ENCODE results near the gene TSSK2.

Gene TSSK2

DNA sequence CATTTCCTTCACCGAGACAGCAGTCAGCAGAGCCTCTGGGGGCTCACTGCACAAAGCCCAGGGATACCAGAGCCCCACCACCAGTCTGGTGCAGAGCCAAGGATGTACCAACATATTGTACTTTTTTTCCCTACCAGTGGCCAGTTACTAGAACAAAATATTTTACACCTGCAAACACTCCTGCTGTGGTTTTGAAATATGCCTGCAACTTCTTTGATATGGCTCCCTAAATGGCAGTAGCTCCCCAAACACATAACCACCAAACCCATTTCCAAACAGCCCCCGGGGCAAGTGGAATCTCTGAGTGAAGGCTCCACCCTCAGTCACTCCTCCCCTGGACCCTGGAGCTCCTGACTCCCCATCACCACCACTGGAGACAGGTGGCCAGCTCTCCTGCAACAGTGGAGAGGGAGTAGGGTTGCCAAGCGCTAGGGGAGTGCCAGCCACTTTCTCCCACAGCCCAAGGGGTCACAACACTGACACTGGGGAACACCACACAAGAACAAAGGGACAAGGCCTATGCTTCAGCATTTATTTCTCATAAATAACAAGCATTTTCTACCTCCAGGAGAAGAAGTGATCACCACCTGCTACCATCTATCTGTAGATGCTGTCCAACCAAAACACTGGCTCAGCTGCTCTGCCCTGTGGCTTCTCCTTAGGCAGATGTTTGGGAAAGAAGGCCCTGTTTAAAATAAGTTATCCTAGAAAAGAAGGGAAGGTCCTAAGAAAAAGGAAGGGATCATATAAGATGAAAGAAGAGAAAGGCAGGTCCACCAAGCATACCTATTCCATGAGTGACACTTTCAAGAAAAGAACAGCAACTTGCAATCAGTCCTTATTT, 24.0 kb upstream of the TSSK2 start:
- DNase-seq, result no peak

DNA sequence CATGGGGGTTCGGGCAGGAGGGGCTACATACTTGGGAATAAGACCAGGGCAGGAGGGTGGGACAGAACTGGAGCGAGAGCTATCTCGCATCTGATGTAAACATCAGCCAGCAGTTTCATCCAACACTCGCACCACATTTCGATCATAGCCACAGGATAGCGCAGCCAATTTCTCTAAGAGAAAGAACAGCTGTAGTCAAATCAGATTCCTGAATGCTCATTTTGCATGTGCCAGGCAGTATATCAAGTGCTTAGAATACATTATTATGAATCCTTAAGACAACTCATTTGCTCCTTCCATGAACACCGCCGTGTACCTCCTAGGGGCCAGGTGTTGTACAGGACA, 23.4 kb upstream of the TSSK2 start:
- DNase-seq, result no peak

DNA sequence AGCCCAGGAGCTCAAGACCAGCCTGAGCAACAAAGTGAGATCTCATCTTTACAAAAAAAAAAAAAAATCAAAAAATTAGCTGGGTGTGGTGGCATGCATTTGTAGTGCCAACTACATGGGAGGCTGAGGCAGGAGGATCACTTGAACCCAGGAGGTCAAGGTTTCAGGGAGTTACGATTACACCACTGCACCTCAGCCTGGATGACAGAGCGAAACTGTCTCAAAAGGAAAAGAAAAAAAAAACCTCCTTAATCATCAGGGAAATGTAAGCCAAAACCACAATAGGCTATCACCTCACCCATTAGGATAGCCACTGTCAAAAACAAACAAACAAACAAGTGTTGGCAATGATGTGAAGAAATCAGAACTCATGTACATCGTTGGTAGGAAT, 22.3 kb upstream of the TSSK2 start:
- no peak for DNase-seq

DNA sequence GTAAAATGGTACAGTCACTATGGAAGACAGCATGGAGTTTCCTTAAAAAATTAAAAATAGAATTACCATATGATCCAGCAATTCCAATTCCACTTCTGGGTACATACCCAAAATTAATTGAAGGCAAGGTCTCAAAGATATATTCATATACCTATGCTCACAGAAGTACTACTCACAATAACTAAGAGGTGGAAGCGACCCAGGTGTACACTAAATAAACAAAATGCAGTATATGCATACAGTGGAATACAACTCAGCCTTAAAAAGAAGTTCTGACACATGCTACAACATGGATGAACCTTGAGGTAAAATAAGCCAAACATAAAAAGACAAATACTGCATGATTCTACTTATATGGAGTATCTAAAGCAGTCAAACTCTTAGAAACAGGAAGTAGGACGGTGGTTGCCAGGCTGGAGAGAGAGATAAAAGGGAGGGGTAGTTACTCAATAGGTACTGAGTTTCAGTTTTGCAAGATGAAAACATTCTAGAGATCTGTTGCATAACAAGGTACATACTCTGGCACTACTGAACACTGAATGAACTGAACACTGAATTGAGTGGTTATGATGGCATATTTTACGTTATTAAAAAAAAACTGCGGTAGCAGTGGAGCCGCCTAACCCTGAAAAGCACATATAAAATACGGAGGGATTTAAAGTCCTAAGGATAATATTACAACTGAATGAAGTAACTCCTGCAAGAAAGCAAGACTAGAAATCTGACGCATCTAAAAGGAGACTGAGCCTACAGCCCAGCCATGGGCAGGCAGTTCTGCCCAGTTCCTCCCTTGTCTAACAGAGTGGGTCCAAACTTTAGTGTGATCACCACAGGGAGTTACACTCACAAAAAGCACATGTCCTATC, 21.7 kb upstream of the TSSK2 start:
- DNase-seq, result no peak

DNA sequence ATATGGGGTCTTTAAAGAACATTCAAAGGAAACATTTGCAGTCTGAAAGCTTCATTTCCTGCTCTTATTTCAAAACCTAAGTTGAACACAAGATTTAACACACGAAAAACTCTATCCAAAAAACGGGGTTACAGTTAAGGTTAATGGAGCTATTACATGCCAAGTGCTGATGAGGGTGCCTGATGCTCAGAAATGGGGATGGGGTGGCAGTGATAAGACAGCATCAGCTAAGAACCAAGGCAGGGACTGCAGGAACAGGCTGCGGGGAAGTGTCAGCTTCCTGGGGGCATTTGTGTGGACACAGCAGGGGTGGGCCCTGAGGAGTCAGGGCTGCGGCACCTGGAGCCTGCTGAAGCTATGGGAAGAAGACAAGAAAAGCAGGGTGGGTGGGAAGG, 21.0 kb upstream of the TSSK2 start:
- no peak for DNase-seq

DNA sequence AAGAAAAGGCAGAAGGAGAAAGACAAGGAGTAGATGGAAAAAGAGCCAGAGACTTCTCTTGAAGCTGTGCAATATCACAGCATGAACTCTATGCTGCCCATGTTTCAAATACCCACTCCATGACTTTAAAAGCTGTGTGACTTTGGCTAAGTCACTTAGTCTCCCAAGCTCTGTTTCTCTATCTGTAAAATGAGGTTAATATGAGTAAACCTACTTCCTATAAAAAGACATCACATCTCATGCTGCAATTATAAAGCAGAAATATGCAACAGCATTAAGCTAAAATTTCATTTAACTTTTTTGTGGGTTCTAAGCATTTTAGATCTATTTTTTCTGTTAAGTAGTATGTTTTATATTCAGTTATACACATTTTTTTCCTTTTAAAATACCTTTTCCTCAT, 20.5 kb upstream of the TSSK2 start:
- DNase-seq, result no peak

DNA sequence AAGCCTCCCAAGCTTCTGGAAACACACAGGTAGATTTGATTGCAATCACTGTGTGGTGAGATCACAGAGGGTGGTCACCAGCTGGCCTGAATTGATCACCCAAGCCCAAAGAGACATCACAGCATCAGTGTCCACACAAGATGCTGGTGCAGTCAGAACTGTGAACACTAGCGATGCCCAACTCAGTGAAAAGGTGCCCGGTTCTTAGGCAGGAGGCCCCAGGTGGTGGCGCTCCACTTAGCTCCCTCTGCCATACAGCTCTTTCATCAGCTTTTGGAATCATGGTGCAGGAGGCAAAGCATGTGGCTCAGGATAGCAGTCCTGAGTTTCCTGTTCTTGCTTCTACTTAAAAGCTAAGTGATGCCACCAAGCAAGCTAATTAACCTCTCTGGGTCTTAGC, 20.0 kb upstream of the TSSK2 start:
- peak in 1 of 2 experiments; percentile 35 for DNase-seq

DNA sequence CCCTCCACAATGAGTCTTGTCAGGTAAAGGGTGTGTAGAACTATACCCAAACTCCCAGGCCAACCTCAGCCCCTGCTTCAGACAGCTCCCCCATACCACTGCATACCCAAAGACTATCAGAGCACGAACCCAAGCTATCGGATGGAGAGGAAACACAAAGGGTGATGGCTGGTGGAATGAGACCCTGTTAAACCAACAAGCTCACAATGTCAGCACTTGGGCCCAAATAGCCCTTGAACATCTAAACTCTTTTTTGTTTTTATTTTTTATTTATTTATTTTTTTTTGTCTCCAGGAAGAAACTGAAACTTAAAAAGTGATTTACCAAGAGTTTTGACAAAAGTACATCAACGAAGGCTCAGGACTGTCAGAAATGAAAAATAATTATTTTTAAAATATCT, 19.5 kb upstream of the TSSK2 start:
- DNase-seq, result no peak

DNA sequence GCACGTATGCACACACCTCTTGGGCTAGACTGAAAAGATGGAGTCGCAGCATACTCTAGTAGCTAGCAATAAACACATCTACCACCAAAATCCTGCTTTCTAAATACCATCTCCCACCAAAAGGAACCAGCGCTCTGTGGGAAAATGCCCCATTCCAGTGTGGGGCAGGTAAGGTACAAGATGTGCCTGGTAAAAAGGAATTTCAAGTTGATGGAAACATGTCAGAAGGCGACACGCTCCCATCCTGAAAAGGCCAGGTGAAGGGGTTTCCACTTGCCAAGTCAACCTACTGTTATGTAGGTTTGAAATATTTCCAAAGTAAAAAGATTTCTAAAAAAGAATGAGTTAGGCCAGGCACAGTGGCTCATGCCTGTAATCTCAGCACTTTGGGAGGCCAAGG, 17.7 kb upstream of the TSSK2 start:
- DNase-seq, result no peak

DNA sequence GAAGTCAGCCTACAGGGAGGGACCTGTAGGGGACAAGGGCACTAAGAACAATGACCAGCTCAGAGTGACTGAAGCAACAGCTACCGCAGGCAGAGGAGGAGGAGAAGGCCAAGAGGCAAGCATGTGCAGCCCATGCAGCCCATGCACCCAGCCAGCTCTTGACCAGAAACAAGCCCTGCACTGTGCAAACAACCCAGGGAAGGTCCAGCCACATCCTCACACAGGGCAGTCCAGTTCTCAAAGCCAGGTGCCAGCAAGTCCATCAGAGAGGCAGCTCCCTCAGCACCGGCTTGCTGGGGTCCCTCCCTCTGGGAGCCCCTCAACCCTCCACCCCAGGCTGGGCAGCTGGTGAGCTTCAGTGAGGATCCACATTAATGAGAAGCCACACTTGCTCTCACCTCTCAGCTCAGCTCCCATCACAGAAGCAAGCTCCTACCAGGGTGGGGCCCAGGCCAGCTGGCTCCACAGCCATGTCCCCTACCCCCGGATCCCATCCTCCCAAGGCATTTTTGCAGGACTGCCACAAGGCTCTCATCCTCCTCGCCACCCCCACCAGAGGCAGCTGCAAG, 16.0 kb upstream of the TSSK2 start:
- no peak for DNase-seq

DNA sequence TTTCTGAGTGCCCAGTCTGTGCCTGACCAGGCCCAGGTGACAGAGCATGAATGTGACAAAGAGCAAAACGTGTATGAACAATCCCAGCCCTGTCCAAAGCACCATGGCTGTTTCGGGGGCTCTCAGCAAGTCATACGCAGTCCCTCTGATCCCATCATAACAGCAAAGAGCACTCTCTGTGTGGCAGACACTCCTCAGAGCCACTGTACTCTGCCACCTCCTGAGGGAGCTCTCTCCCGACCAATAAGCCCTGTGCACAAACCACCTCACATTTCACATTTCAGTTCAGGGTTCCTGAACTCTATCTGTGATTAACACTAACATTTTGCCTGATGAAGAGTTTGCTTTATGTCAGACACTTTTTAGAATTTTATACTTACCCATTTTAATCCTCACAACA, 15.5 kb upstream of the TSSK2 start:
- peak in 1 of 2 experiments; percentile 36 for DNase-seq

DNA sequence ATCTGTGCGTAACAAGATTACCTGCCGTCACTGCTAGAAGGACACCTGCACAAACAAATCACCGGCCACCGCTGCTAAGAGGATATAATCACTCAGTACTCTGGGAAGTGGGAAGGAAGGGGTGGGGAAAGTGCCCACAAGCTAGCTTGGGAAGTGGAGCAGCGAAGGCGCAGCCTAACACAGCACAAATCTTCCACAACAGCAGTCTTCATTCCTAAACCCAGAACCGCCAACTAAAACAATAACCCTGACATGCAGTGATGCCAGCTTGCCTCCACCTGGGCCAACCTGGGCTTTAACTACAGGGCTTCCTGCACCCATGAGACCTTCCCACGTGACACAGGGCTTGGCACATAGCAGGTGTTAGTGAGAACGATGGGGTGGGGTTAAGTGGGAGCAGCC, 14.0 kb upstream of the TSSK2 start:
- no peak for DNase-seq

DNA sequence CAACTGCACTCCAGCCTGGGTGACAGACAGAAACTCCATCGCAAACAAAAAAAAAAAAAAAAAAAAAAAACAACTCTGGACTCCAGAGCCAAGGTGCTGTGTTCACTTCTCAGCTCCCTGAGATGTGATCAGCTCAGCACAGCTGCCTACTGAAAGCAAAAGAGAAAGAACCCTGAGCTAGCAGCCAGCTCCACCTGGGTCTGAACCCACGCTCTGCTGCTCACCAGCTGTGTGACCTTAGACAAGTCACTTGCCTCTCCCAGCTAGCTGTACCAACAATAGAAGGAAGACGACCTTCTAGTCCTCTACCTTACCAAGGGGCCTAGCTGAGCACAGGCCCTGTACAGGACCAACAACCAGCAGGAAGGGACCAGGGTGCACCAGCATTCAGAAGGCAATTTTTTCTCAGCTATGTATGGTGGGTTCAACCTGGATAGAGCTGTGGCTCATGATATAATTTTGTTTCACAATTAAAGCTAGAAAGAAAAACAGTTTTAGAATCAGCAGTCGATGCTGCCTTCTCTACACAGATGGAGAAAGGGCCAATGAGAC, 12.7 kb upstream of the TSSK2 start:
- no peak for DNase-seq

DNA sequence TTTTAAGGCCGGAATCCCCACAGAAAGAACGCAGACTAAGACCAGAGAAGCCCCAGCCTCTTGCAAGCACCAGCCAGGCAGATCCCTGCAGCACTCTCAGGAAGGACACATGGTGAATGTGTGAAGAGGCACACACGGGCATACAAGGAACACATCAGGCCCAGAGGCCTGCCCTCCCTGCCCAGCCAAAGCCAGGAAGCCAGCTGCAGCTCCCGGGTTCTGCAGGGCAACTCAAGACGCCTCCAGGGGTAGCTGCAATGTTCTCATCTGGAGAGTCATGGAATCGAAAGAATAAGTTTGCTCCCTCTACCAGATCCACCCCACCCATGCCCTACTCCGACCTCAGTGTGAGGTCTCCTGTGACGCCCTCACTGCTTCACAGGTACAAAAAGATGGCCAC, 11.2 kb upstream of the TSSK2 start:
- DNase-seq, result no peak

DNA sequence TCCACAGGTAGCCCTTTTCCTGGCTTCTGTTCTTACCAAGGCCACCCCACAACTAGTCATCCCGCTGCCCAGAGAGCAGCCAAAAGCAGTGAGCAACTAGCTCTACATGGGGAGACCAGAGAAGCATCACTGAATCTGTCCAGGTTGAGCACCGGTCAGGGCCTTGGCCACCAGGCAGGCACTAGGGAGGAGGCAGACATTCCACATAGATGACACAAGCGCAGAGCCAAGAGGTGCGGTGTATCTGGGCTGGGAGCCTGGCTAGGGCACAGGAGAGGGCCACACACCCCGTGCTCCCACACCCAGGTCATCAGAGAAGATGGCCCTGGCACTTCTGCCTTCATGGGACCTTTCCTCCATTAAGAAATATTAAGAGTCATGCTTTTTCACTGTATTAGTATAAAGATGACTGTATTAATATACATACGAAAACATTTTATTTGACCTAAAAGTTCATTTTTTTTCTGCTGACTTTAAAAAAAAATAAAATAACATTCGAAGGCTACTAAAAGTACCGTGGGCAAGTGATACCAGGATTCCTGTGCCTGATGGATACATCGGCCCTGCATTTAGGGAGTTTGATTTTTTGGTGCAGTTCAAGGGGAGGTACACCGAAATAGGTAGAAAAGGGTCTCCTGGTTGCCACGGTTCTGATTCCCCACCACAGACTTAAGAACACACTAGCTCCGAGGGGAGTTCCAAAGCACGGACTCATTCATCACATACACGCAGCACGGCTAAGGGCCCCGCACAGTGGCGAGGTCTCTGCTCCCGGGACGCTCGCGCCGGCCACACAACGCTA, 10.1 kb upstream of the TSSK2 start:
- DNase-seq, result no peak

DNA sequence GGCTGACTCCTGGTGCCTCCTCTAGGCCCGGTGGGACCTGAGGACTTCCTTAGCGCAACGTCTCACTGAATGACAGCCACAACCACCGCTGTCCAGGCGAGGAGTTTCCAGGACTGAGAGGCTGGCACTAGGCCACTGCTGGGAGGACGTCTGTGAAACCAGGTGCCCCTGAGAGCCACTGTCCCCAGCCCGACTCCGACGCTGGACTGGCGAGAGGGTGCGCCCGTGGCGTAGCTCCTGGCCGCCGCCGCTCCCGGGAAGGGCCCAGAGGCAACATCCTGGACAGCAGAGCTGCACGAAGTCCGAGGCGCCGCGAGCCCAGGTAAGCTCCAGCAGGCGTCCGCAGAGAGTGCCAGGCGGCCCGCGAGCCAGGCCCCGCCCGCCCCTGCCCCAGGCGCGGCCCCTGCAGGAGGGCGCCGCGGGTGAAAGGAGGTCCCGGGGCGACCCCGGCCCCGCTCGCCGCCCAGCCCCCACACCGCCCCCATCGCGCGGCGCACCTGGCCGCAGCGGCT, 9.4 kb upstream of the TSSK2 start:
- DNase-seq, result peak in 1 of 2 experiments; percentile 47

DNA sequence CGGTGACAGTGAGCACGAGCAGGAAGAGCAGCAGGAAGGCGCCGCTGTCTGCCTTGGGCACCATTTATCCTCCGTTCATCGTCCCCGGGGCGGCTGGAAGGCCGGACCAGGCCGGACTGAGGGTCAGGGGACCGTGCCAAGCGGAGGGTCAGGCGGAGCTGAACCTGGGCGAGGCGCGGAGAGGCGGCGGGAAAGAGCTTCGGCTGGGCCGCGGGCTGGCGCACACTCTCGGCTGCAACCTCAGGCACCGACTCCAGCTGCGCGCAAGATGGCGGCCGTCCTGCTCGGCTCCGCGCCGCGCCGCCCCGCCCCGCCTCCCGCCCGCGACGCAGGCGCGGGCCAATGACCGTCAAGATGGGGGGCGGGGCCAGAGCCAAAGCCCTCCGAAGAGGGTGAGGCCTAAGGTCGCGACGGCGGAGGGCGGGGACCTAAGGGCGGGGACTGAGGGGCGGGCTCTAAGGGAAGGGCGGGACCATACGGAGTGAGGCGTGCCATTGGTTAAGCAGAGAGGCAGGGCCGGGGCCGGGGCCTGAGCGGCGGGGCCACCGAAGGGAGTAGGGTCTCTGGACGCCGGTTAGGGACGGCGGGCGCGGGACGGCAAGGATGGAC, 8.9 kb upstream of the TSSK2 start, which contains the start of gene DGCR2:
Gene DGCR2 (minus strand): TSS at position 270 of the 609 bp plus-strand sequence. CDS start 206 bp downstream, at position 64.
- DNase-seq, result peak; percentile 96 to 98

DNA sequence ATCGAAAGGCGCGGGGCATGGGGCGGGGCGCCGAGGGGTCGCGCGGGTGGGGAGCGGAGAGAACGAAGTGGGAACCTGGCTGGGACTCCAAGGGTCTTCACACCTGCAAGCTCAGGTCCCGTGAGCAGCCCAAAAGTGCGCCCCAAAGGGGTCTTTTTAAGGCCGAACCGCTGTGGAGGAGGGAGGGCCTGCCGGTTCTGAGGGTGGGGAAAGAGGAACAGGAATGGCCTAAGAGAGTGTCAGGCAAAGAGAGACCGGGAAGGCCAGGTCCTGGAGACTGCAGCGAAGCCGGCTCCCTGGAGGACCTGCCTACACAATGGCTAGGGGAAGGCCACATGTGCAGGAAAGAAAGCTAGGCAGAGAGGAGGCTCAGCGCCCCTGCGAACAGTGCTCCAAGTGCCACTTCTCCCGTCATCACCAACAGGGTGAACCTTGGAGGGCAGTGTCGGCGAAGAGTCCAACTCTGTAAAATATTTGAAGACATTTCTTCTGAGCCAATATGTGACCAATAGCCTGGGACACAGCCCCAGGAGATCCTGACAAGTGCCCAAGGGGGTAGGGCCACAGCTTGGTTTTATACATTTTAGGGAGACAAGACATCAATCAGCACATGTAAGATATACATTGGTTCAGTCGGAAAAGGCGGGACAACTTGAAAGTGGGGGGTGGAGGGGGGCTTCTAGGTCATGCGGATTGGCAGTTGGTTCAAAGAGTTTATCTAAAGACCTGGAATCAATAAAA, 8.2 kb upstream of the TSSK2 start:
- DNase-seq, result peak in 1 of 2 experiments; percentile 19

DNA sequence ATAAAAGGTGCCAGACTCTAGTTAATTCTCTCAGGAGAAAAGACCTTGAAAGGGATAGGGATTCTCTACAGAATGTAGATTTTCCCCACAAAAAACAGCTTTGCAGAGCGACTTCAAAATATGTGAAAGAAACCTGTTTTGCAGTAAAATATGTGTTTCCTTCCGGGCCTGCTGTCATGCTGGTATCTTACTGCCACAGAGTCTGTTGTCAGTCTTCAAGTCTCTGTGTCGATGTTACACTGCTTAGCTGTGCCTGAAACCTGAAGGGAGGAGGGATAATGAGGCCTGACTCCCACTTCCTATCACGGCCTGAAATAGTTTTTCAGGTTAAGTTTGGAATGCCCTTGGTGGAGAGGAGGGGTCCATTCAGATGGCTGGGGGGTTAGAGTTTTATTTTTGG, 7.2 kb upstream of the TSSK2 start:
- DNase-seq, result no peak

DNA sequence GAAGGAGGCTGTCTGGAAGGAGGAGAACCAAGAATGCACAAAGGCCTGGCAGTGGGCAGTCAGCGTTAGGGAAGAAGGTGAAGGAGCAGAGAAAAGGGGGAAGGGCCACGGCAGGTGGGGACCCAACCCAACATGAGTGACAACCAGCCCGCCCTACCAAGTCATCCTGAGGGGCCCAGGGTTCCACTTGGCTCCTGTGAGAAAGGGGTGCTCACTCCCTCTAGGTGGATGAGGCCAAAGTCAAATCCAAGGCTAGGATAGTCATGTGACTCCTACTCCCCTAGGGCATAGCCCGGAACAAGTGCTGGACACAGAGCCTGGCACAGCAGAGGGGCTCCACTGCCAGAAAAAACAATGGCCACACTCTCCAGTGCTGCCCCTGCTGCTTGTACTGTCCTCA, 6.7 kb upstream of the TSSK2 start:
- DNase-seq, result no peak

DNA sequence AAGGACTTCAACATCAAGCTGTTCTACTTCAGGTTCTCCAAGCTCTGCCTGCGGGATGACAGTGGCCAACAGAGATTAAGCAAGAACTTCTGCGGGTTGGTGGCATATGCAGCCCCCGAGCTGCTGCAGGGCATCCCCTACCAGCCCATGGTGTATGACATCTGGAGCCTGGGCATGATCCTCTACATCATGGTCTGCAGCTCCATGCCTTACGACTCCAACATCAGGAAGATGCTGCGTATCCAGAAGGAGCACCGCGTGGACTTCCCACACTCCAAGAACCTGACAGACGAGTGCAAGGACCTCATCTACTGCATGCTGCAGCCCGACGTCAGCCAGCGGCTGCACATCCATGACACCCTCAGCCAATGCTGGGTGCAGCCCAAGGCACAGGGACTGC, 6.1 kb upstream of the TSSK2 start:
- no peak for DNase-seq

Data from NCI-H524 (cell line).